KMS-11 (cell line): ENCODE results near the gene ATG4D.

Source experiments
- H2AFZ ChIP-seq: fragments of 200-600 bp; sonication (generic); 2 replicates; pipeline ENCODE4 v1.6.1; 2016; ENCODE audit warnings: antibody characterized with exemption, mixed run types, low read depth
- H3K27ac ChIP-seq: fragments of 200-600 bp; sonication (generic); 2 replicates; pipeline ENCODE4 v1.6.1; 2016; ENCODE audit warnings: mild to moderate bottlenecking, mixed run types
- H3K27me3 ChIP-seq: fragments of 200-600 bp; sonication (generic); 2 replicates; pipeline ENCODE4 v1.6.1; 2017; ENCODE audit warnings: mild to moderate bottlenecking, low read depth, mixed run types, moderate library complexity; ENCODE audit not compliant: insufficient read depth
- H3K36me3 ChIP-seq: fragments of 200-600 bp; sonication (generic); 2 replicates; pipeline ENCODE4 v1.6.1; 2017; ENCODE audit warnings: mild to moderate bottlenecking, mixed run types; ENCODE audit not compliant: insufficient read depth
- H3K4me1 ChIP-seq: fragments of 200-600 bp; sonication (generic); 2 replicates; pipeline ENCODE4 v1.6.1; 2016; ENCODE audit warnings: mild to moderate bottlenecking, low read depth, mixed run types; ENCODE audit not compliant: poor library complexity, severe bottlenecking
- H3K4me2 ChIP-seq: fragments of 200-600 bp; sonication (generic); 2 replicates; pipeline ENCODE4 v1.7.0; 2016; ENCODE audit warnings: mild to moderate bottlenecking, mixed run types
- H3K4me3 ChIP-seq: fragments of 200-600 bp; sonication (generic); IDR thresholded peaks from 2 replicates; pipeline ENCODE4 v1.6.1; 2017; ENCODE audit warnings: low read depth, low read length, mixed read lengths; ENCODE audit not compliant: insufficient read depth
- H3K79me2 ChIP-seq: fragments of 200-600 bp; sonication (generic); 2 replicates; pipeline ENCODE4 v1.6.1; 2016; ENCODE audit warnings: low read depth, mixed run types; ENCODE audit not compliant: insufficient read depth
- H3K9ac ChIP-seq: fragments of 200-600 bp; sonication (generic); 2 replicates; pipeline ENCODE4 v1.6.1; 2016; ENCODE audit warnings: mild to moderate bottlenecking, mixed run types
- H4K20me1 ChIP-seq: fragments of 200-600 bp; sonication (generic); 2 replicates; pipeline ENCODE4 v1.6.1; 2016; ENCODE audit warnings: mild to moderate bottlenecking, mixed run types; ENCODE audit not compliant: insufficient read depth
- TF ChIP-seq, protein P1 (sequence below): fragments of 200-600 bp; sonication (generic); conservative IDR thresholded peaks from 2 replicates; pipeline ENCODE4 v1.6.1; 2017; ENCODE audit warnings: low read depth, mild to moderate bottlenecking, antibody characterized with exemption, low read length, moderate library complexity, mixed read lengths

ATG4D gene

DNA sequence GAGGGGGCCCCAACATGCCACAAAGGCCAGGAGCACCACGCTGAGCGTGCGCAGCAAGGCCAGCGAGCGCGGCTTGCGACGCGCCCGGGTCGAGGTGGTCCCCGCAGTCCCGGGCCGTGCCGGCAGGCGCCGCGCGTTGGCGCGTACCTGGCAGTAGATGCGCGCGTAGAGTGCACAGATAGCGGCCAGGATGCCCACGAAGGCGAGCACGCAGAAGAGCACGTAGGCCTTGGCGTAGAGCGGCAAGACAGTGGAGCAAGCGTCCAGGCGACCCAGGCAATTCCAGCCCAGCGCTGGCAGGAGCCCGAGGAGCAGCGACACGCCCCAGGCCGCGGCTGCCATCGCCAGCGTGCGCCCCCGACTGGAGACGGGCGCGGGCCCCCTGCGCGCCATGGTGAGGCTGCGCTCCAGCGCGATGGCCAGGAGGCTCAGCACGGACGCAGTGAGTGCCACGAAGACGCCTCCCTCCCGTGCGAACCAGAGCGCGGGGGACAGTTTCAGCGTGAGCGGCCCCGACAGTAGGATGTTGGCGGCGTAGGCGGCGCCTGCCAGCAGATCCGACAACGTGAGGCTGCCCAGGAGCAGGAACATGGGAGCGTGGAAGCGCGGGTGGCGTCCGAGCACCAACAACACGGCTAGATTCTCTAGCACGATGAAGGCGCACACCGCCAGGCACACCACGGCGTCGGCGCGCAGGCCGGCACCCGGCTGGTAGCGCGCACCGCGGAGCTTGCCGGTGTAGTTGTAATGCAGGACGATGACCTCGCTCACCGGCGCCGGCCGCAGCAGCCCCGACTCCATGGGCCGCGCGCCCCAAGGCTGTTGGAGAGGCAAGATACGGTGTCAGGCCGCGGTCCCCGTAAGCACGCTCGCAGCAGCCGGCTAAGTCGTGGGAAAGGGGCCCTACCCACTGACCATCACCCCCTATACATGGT is 29.2 kb upstream of the ATG4D start:
- Histone ChIP-seq H3K36me3 (no peaks in the 10 kb centered on the region), H3K27ac (no peak overlapping the region), H3K79me2 (no peaks in the 10 kb centered on the region), H3K4me3 (no peak overlapping the region), H3K4me2 (no peak overlapping the region), H4K20me1 (no peaks in the 10 kb centered on the region), H3K9ac (no peak overlapping the region), H3K4me1 (no peaks in the 10 kb centered on the region), H3K27me3 (peaks cover 19% of the 10 kb centered on the region), H2AFZ (no peak overlapping the region)
- TF ChIP-seq, protein P1, sequence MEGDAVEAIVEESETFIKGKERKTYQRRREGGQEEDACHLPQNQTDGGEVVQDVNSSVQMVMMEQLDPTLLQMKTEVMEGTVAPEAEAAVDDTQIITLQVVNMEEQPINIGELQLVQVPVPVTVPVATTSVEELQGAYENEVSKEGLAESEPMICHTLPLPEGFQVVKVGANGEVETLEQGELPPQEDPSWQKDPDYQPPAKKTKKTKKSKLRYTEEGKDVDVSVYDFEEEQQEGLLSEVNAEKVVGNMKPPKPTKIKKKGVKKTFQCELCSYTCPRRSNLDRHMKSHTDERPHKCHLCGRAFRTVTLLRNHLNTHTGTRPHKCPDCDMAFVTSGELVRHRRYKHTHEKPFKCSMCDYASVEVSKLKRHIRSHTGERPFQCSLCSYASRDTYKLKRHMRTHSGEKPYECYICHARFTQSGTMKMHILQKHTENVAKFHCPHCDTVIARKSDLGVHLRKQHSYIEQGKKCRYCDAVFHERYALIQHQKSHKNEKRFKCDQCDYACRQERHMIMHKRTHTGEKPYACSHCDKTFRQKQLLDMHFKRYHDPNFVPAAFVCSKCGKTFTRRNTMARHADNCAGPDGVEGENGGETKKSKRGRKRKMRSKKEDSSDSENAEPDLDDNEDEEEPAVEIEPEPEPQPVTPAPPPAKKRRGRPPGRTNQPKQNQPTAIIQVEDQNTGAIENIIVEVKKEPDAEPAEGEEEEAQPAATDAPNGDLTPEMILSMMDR: no peak

DNA sequence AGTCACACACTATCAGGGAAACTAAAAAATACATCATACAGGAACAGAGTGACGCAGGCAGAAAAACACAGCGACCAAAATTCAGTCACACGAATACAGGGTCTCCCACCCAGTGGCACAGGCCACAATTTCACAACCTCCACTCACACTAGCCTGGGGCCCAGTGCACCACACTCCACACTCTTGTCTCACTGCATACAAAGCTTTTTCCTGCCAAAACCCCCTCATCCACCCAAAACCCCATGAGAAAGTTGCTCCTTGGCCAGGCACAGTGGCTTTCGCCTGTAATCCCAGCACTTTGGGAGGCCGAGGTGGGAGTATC is 27.7 kb upstream of the ATG4D start:
- H3K79me2 ChIP-seq: no peaks in the 10 kb centered on the region
- no peak overlapping the region for H3K4me3 ChIP-seq
- H3K4me1 ChIP-seq: no peaks in the 10 kb centered on the region
- no peaks in the 10 kb centered on the region for H4K20me1 ChIP-seq
- H3K27me3 ChIP-seq: peaks cover 19% of the 10 kb centered on the region
- TF ChIP-seq, protein P1: no peak
- no peak overlapping the region for H3K9ac ChIP-seq
- H3K36me3 ChIP-seq: no peaks in the 10 kb centered on the region
- no peak overlapping the region for H3K27ac ChIP-seq
- no peak overlapping the region for H2AFZ ChIP-seq
- H3K4me2 ChIP-seq: no peak overlapping the region

DNA sequence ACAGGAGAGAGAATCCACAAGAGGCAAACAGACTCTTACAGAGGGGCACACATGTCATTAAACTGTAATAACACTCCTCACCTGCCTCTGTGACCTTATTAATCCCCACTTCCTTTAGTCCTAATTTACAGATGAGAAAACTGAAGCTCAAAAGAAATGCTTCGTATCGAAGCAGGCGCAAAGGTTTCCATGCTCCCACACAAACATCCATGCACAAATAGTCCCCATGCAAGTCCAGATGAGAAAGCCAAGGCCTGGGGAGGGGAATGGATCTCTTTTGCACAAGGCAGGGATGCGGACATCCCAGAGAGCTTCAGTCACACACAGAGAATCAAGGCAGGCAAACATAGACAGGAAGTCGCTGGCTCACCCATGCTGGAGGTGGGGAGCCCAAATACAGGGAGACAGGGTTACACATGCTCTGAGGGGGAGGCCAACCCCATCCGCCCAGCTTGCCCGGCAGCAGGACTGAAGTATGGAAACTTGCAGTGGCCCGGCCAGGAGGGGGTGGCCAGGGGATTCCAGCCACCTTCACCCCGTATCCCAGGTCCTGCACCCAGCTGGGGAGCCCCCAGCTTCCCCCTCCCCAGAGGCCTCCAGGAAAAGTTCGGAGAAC is 26.9 kb upstream of the ATG4D start:
- Histone ChIP-seq H3K36me3 (no peaks in the 10 kb centered on the region), H4K20me1 (no peaks in the 10 kb centered on the region), H3K4me2 (no peak overlapping the region), H2AFZ (no peak overlapping the region), H3K27ac (no peak overlapping the region), H3K9ac (no peak overlapping the region), H3K79me2 (no peaks in the 10 kb centered on the region), H3K4me3 (no peak overlapping the region), H3K27me3 (peaks cover 19% of the 10 kb centered on the region), H3K4me1 (no peaks in the 10 kb centered on the region)
- TF ChIP-seq, protein P1: no peak

DNA sequence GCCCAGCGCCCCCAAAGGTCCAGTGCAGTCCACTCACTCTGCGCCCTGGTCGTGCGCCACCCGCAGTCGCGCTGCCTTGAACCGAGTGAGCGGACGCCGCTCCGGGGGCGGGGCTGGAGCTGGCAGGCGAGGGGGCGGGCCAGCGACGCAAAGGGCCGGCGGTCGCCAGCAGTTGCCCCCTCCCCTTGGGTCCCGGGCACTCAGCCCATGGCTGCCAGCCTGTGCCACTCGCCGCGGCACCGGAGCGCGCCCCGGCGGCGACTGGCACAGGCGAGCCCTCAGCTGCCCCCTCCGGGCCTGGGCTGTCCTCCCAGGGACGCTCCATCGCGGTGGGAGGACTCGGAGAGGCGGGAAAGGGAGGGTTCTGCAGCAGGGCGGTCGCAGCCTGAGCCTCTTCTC is 26.3 kb upstream of the ATG4D start, which contains the start of gene S1PR5:
Gene S1PR5, minus strand, starts transcription at position 87 of the 399 bp plus-strand sequence. CDS start 2,436 bp downstream, outside the sequence.
- H2AFZ ChIP-seq: no peak within 1 kb of the TSS
- H3K9ac ChIP-seq: no peak within 1 kb of the TSS
- H4K20me1 ChIP-seq: no peaks in the 10 kb centered on the region
- TF ChIP-seq, protein P1: no peak
- H3K79me2 ChIP-seq: no peaks in the 10 kb centered on the region
- no peak within 1 kb of the TSS for H3K27ac ChIP-seq
- H3K36me3 ChIP-seq: no peaks in the 10 kb centered on the region
- H3K4me2 ChIP-seq: no peak within 1 kb of the TSS
- H3K4me3 ChIP-seq: no peak within 1 kb of the TSS
- H3K4me1 ChIP-seq: no peaks in the 10 kb centered on the region
- H3K27me3 ChIP-seq: peaks cover 19% of the 10 kb centered on the region
